Measurements from ENCODE around the gene NKD1.

- TF ChIP-seq POLR2AphosphoS5 (IDR thresholded peaks at IDR 0.05) = no peak
- no peak for TF ChIP-seq POLR2A (IDR thresholded peaks at IDR 0.05)
Measured at GRCh38 chr16:50557046-50557445, 8.8 kb downstream of the NKD1 start.

All from stomach (tissue), 4 donors.